NCI-H1694 (cell line): Measurements from ENCODE around the gene EHD3.
"Not testable (repeated sequence)": the region's sequence is repeated elsewhere in the genome, so short reads cannot be mapped to it uniquely, and the experiment has no call there.

Experiments
- DNase-seq: peaks from one replicate; lab custom pipeline; 2025; lab: John Stamatoyannopoulos, UW

Gene EHD3

GRCh38 chr2:31256611-31257382, 22.8 kb downstream of the EHD3 start:
- no peak for DNase-seq

- DNase-seq: no peak
Measured at GRCh38 chr2:31258351-31258750, 24.4 kb downstream of the EHD3 start.

GRCh38 chr2:31259075-31259474, 25.1 kb downstream of the EHD3 start:
- DNase-seq: no peak

GRCh38 chr2:31260870-31261269, 26.9 kb downstream of the EHD3 start:
- DNase-seq: no peak

- no peak for DNase-seq
Measured at GRCh38 chr2:31263636-31264190, 29.8 kb downstream of the EHD3 start.

- no peak for DNase-seq
Measured at GRCh38 chr2:31265234-31265633, 31.3 kb downstream of the EHD3 start.

GRCh38 chr2:31266804-31267203, 32.9 kb downstream of the EHD3 start:
- no peak for DNase-seq

GRCh38 chr2:31267437-31268120, 33.6 kb downstream of the EHD3 start:
- DNase-seq: no peak

GRCh38 chr2:31268344-31268743, 34.4 kb downstream of the EHD3 start:
- DNase-seq: no peak

- no peak for DNase-seq
Measured at GRCh38 chr2:31269087-31269486, 35.1 kb downstream of the EHD3 start.

GRCh38 chr2:31270131-31270530, 36.2 kb downstream of the EHD3 start:
- DNase-seq: no peak

GRCh38 chr2:31270822-31271231, 36.9 kb downstream of the EHD3 start:
- no peak for DNase-seq

- DNase-seq: no peak
Measured at GRCh38 chr2:31271851-31272267, 37.9 kb downstream of the EHD3 start.

GRCh38 chr2:31274401-31275075, 40.6 kb downstream of the EHD3 start:
- DNase-seq: no peak

GRCh38 chr2:31275976-31276375, 42.0 kb downstream of the EHD3 start:
- DNase-seq: no peak

GRCh38 chr2:31277621-31278020, 43.7 kb downstream of the EHD3 start:
- no peak for DNase-seq

- DNase-seq: no peak
Measured at GRCh38 chr2:31282634-31283033, 48.7 kb downstream of the EHD3 start.

GRCh38 chr2:31283193-31283919, 49.4 kb downstream of the EHD3 start:
- not testable (repeated sequence) for DNase-seq

GRCh38 chr2:31284107-31284506, 50.2 kb downstream of the EHD3 start:
- DNase-seq: no peak

- no peak for DNase-seq
Measured at GRCh38 chr2:31286230-31286629, 52.3 kb downstream of the EHD3 start.

- no peak for DNase-seq
Measured at GRCh38 chr2:31286961-31287550, 53.1 kb downstream of the EHD3 start.

GRCh38 chr2:31287654-31288053, 53.7 kb downstream of the EHD3 start:
- no peak for DNase-seq
